GM21825 (cell line): ENCODE data around the gene OR2T10.
"Not testable (repeated sequence)": the region's sequence is repeated elsewhere in the genome, so short reads cannot be mapped to it uniquely, and the experiment has no call there.

Experiments
- ATAC-seq: cut with Tn5 transposase; IDR thresholded peaks from one replicate; pipeline ENCODE4 v1.9.1; 2021; ENCODE audit warnings: mild to moderate bottlenecking, moderate library complexity; ENCODE audit not compliant: unreplicated experiment

OR2T10 gene

GRCh38 chr1:248596615-248597014 is 885 bp downstream of the OR2T10 start:
- no peak for ATAC-seq

- ATAC-seq = no peak
Measured at GRCh38 chr1:248593226-248593625, 4.3 kb downstream of the OR2T10 start.

- ATAC-seq = no peak
Measured at GRCh38 chr1:248592655-248593054, 4.8 kb downstream of the OR2T10 start.

- no peak for ATAC-seq
Measured at GRCh38 chr1:248590055-248590454, 7.4 kb downstream of the OR2T10 start.

- ATAC-seq = no peak
Measured at GRCh38 chr1:248589334-248589733, 8.2 kb downstream of the OR2T10 start.

GRCh38 chr1:248585266-248585665 is 12.2 kb downstream of the OR2T10 start:
- ATAC-seq = no peak

GRCh38 chr1:248576260-248576980 is 21.1 kb downstream of the OR2T10 start:
- ATAC-seq = no peak

- ATAC-seq = not testable (repeated sequence)
Measured at GRCh38 chr1:248574657-248575056, 22.8 kb downstream of the OR2T10 start, which contains the start of gene OR2T34. Gene OR2T34 (minus strand): TSS chr1:248574757. CDS start chr1:248574757, 0 bp downstream.

GRCh38 chr1:248573856-248574255 is 23.6 kb downstream of the OR2T10 start:
- ATAC-seq = not testable (repeated sequence)

- peak; percentile 90 for ATAC-seq
Measured at GRCh38 chr1:248572049-248572448, 25.5 kb downstream of the OR2T10 start.

GRCh38 chr1:248570811-248571210 is 26.7 kb downstream of the OR2T10 start:
- not testable (repeated sequence) for ATAC-seq

- ATAC-seq = not testable (repeated sequence)
Measured at GRCh38 chr1:248569049-248569448, 28.5 kb downstream of the OR2T10 start.

- not testable (repeated sequence) for ATAC-seq
Measured at GRCh38 chr1:248565530-248566373, 31.7 kb downstream of the OR2T10 start.

GRCh38 chr1:248562672-248563071 is 34.8 kb downstream of the OR2T10 start, which contains the start of gene OR2T29:
Gene OR2T29 (minus strand): TSS chr1:248562772. CDS start chr1:248559491, 3,281 bp downstream.
- ATAC-seq = not testable (repeated sequence)

GRCh38 chr1:248551027-248551426 is 46.5 kb downstream of the OR2T10 start:
- ATAC-seq = not testable (repeated sequence)

- not testable (repeated sequence) for ATAC-seq
Measured at GRCh38 chr1:248547383-248547782, 50.1 kb downstream of the OR2T10 start.
